HepG2 (cell line): ENCODE data around the gene PSMB3. TPM values are rescaled to one million over a fixed set of nuclear protein-coding genes. Genes with fewer than 3 reads are reported as not detected.

Experiments
- CAMTA2 ChIP-seq: sonication (generic); formaldehyde crosslinking; IDR thresholded peaks from 2 replicates; pipeline ENCODE4 v1.4.0; 2020; ENCODE audit warnings: mild to moderate bottlenecking, missing genetic modification reagents, borderline replicate concordance
- EEA1 ChIP-seq: sonication (generic); formaldehyde crosslinking; IDR thresholded peaks from 2 replicates; pipeline ENCODE4 v1.5.1; 2020; ENCODE audit warnings: mild to moderate bottlenecking, missing genetic modification reagents, borderline replicate concordance
- HNF1A ChIP-seq, 2 experiments: sonication (generic) in 1 of 2; formaldehyde crosslinking in 1 of 2; IDR thresholded peaks; 2 replicates each; pipeline versions ENCODE4 v1.4.0 to v1.6.1; 2016 to 2020; ENCODE audit warnings: borderline replicate concordance in 1 of 2, low read depth in 1 of 2, mild to moderate bottlenecking in 1 of 2, missing genetic modification reagents in 1 of 2
- KLF13 ChIP-seq: sonication (generic); formaldehyde crosslinking; IDR thresholded peaks from 2 replicates; pipeline ENCODE4 v1.4.0; 2020; ENCODE audit warnings: mild to moderate bottlenecking, missing genetic modification reagents
- MXI1 ChIP-seq: IDR thresholded peaks from 3 replicates; pipeline ENCODE4 v1.6.1; 2012; ENCODE audit warnings: low read depth, low read length, inconsistent platforms, borderline replicate concordance
- MYC ChIP-seq: sonication (generic); formaldehyde crosslinking; IDR thresholded peaks from 2 replicates; pipeline ENCODE4 v1.9.0; 2021; ENCODE audit warnings: missing genetic modification reagents, borderline replicate concordance
- NCOA2 ChIP-seq: sonication (generic); formaldehyde crosslinking; IDR thresholded peaks from 2 replicates; pipeline ENCODE4 v1.8.0; 2022; ENCODE audit warnings: inconsistent platforms
- POLR2AphosphoS5 ChIP-seq: IDR thresholded peaks from 2 replicates; pipeline ENCODE4 v1.6.1; 2012; ENCODE audit warnings: low read depth, low read length
- SRSF1 ChIP-seq: fragments of 200-400 bp; formaldehyde crosslinking; optimal IDR thresholded peaks from 2 replicates; pipeline ENCODE3; 2017; ENCODE audit warnings: mild to moderate bottlenecking, low read depth, low read length, moderate library complexity
- TAF1 ChIP-seq: sonication (generic); formaldehyde crosslinking; IDR thresholded peaks from 2 replicates; pipeline ENCODE4 v1.4.0; 2020; ENCODE audit warnings: missing genetic modification reagents
- ZFP36L2 ChIP-seq: sonication (generic); formaldehyde crosslinking; IDR thresholded peaks from 2 replicates; pipeline ENCODE4 v1.4.0; 2020; ENCODE audit warnings: missing genetic modification reagents
- ZNF7 ChIP-seq: IDR thresholded peaks from 2 replicates; pipeline ENCODE4 v1.6.1; 2016; ENCODE audit warnings: missing biosample characterization, missing genetic modification reagents
- ZNF737 ChIP-seq: sonication (generic); formaldehyde crosslinking; IDR thresholded peaks from 2 replicates; pipeline ENCODE4 v1.5.0; 2020; ENCODE audit warnings: missing genetic modification reagents, mild to moderate bottlenecking, borderline replicate concordance
- polyA plus RNA-seq, 8 experiments: library from polyadenylated mRNA; depleted of rRNA in 3 of 8; stranded (reverse) in 7 of 8; unstranded in 1 of 8; fragments of >200 nt; fragmentation: Illumina TruSeq in 4 of 8; extraction: Trizol in 4 of 8; gene quantifications; 2 replicates each; pipeline versions ENCODE4 v1.2.1 to v1.2.3, GENCODE V29; 2011 to 2016; ENCODE audit warnings: low read depth in 4 of 8, missing spikeins in 1 of 8, mixed read lengths in 1 of 8; ENCODE audit not compliant: insufficient read depth in 1 of 8
- total RNA-seq, 5 experiments: library from RNA; depleted of rRNA; stranded (reverse); fragments of >200 nt; fragmentation: Illumina TruSeq; extraction: Trizol; gene quantifications; 2 replicates each; pipeline ENCODE4 v1.2.3, GENCODE V29; 2016; ENCODE audit warnings: low read depth in 1 of 5
- TF ChIP-seq, protein P1 (sequence below): sonication (generic); formaldehyde crosslinking; IDR thresholded peaks from 2 replicates; pipeline ENCODE4 v1.5.1; 2020; ENCODE audit warnings: mild to moderate bottlenecking, missing genetic modification reagents, moderate library complexity
- TF ChIP-seq, protein P2 (sequence below): sonication (generic); formaldehyde crosslinking; conservative IDR thresholded peaks from 2 replicates; pipeline ENCODE4 v1.8.0; 2022; ENCODE audit warnings: missing genetic modification reagents
- TF ChIP-seq, protein P3 (sequence below): sonication (generic); formaldehyde crosslinking; IDR thresholded peaks from 2 replicates; pipeline ENCODE4 v1.4.0; 2020; ENCODE audit warnings: missing genetic modification reagents

The PSMB3 gene
- total and polyA plus RNA-seq, 2 of the 13 experiments (the other 11 are each of a cell fraction or from before 2014, with no cell fraction given), result 366 to 517 TPM

DNA sequence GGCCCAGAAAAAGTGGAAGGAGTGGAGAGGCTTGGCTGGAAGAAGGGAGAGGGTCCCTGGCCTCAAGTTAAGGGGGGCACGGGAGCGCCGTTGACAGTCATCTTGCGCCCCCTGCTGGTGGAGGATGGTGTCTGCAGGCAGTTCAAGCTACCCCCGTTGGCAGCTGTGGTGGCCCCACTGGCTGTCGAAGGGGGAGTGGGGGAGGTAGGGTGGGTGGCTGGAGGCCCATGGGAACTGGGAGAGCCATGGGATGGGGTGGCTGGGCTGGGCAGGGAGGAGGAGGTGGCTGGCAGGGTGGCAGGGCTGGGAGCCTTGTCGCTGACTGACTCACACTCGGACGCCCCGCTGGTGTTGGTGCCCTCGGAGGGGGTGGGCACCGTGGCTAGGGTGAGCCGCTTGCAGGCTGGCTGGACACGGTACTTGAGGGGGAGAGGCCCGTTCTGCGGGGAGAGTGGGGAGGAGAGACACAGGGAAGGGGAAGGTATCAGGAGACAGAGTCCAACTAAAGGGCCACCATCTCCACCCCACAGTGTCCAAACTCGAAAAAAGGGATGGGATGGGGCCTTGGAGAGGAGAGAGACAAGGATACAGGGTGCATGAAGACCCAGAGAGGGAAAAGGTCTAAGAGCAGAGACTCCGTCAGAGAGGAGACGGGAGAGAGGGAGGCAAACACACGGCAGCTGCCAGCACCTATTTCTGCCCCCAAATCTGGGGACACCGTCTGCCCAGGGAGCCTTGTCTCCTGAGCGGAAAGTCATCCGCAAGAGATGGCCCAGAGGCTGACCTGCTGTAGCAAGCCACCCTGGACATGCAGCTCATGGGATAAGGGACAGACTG is 17.2 kb upstream of the PSMB3 start (continued):
- TF ChIP-seq, protein P1, sequence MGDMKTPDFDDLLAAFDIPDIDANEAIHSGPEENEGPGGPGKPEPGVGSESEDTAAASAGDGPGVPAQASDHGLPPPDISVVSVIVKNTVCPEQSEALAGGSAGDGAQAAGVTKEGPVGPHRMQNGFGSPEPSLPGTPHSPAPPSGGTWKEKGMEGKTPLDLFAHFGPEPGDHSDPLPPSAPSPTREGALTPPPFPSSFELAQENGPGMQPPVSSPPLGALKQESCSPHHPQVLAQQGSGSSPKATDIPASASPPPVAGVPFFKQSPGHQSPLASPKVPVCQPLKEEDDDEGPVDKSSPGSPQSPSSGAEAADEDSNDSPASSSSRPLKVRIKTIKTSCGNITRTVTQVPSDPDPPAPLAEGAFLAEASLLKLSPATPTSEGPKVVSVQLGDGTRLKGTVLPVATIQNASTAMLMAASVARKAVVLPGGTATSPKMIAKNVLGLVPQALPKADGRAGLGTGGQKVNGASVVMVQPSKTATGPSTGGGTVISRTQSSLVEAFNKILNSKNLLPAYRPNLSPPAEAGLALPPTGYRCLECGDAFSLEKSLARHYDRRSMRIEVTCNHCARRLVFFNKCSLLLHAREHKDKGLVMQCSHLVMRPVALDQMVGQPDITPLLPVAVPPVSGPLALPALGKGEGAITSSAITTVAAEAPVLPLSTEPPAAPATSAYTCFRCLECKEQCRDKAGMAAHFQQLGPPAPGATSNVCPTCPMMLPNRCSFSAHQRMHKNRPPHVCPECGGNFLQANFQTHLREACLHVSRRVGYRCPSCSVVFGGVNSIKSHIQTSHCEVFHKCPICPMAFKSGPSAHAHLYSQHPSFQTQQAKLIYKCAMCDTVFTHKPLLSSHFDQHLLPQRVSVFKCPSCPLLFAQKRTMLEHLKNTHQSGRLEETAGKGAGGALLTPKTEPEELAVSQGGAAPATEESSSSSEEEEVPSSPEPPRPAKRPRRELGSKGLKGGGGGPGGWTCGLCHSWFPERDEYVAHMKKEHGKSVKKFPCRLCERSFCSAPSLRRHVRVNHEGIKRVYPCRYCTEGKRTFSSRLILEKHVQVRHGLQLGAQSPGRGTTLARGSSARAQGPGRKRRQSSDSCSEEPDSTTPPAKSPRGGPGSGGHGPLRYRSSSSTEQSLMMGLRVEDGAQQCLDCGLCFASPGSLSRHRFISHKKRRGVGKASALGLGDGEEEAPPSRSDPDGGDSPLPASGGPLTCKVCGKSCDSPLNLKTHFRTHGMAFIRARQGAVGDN (CRISPR knock-in tag), result peak; percentile 65
- no peak for TF ChIP-seq MYC
- no peak for TF ChIP-seq EEA1 (CRISPR knock-in tag)
- no peak for TF ChIP-seq TAF1 (CRISPR knock-in tag)
- TF ChIP-seq HNF1A (IDR thresholded peaks at IDR 0.05; ENCODE audit: low read depth), result no peak
- TF ChIP-seq HNF1A (CRISPR knock-in tag; IDR thresholded peaks at IDR 0.05; ENCODE audit: borderline replicate concordance), result no peak
- peak; percentile 71 for TF ChIP-seq POLR2AphosphoS5
- no peak for TF ChIP-seq SRSF1
- TF ChIP-seq MXI1, result peak; percentile 46; the same call in 1 of the 3 replicates
- no peak for TF ChIP-seq CAMTA2 (CRISPR knock-in tag)
- no peak for TF ChIP-seq ZNF7 (CRISPR knock-in tag)
- peak; percentile 62; the same call in 1 of the 2 replicates for TF ChIP-seq KLF13 (CRISPR knock-in tag)
- TF ChIP-seq, protein P2, sequence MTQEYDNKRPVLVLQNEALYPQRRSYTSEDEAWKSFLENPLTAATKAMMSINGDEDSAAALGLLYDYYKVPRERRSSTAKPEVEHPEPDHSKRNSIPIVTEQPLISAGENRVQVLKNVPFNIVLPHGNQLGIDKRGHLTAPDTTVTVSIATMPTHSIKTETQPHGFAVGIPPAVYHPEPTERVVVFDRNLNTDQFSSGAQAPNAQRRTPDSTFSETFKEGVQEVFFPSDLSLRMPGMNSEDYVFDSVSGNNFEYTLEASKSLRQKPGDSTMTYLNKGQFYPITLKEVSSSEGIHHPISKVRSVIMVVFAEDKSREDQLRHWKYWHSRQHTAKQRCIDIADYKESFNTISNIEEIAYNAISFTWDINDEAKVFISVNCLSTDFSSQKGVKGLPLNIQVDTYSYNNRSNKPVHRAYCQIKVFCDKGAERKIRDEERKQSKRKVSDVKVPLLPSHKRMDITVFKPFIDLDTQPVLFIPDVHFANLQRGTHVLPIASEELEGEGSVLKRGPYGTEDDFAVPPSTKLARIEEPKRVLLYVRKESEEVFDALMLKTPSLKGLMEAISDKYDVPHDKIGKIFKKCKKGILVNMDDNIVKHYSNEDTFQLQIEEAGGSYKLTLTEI (CRISPR knock-in tag), result no peak
- no peak for TF ChIP-seq NCOA2 (CRISPR knock-in tag)
- TF ChIP-seq ZNF737 (CRISPR knock-in tag), result no peak
- TF ChIP-seq, protein P3, sequence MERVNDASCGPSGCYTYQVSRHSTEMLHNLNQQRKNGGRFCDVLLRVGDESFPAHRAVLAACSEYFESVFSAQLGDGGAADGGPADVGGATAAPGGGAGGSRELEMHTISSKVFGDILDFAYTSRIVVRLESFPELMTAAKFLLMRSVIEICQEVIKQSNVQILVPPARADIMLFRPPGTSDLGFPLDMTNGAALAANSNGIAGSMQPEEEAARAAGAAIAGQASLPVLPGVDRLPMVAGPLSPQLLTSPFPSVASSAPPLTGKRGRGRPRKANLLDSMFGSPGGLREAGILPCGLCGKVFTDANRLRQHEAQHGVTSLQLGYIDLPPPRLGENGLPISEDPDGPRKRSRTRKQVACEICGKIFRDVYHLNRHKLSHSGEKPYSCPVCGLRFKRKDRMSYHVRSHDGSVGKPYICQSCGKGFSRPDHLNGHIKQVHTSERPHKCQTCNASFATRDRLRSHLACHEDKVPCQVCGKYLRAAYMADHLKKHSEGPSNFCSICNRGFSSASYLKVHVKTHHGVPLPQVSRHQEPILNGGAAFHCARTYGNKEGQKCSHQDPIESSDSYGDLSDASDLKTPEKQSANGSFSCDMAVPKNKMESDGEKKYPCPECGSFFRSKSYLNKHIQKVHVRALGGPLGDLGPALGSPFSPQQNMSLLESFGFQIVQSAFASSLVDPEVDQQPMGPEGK (CRISPR knock-in tag), result peak; percentile 55; the same call in 1 of the 2 replicates
- TF ChIP-seq ZFP36L2 (CRISPR knock-in tag), result no peak
